ENCODE results near the gene ZNF112.

Gene ZNF112

DNA sequence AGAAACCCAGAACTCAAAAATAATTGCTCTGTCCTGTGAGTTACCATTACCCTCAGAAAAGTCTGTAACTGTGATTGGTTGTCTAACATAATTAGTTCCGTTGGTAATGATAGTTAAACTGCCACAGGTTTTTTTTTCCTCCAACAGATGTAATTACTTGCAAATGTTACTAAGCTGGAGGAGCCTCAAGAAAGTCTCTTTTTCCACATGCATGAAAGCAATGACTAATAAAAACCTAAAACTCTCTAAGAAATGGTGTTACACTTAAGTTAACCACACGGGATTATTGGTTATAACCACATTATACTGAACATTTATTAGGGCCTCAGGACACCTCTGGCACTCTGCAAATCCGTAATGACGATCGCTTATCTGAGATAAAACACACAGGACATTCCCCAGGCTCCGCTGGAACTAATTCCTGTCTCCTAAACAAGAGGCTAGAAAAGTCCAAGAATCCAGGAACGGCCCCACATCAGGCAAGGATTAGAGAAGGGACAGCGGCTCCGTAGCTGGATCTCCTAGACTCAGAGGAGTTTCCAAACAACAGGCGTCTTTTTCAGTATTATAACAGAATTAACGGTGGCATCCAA is 52.4 kb downstream of the ZNF112 start:
- TF ChIP-seq MYC (IDR thresholded peaks at IDR 0.05; ENCODE audit: low read depth, low read length), result no peak
- peak; percentile 2 for DNase-seq (ENCODE audit: low read depth)
- peak overlapping the region; percentile 83 for H3K4me3 ChIP-seq (ENCODE audit: low read depth, low read length)

DNA sequence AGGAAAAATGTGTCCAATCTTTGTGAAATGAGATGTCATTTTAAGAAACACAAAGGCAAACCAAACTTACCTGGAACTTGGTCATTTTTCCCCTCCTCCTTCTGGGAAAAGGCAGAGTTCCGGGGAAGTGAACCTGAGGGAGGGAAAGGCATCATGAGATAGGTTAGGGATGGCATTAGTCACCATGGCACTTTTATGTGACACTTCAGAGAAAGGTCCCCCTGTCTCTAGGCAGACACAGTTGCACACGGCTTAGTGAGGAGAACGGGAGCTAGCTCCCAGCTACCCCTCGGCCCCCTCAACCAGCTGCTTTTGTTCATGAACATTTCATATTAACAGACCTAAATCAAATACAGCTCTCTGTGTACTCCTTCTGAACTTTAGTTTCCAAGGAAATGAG is 53.2 kb downstream of the ZNF112 start:
- TF ChIP-seq, protein P1, sequence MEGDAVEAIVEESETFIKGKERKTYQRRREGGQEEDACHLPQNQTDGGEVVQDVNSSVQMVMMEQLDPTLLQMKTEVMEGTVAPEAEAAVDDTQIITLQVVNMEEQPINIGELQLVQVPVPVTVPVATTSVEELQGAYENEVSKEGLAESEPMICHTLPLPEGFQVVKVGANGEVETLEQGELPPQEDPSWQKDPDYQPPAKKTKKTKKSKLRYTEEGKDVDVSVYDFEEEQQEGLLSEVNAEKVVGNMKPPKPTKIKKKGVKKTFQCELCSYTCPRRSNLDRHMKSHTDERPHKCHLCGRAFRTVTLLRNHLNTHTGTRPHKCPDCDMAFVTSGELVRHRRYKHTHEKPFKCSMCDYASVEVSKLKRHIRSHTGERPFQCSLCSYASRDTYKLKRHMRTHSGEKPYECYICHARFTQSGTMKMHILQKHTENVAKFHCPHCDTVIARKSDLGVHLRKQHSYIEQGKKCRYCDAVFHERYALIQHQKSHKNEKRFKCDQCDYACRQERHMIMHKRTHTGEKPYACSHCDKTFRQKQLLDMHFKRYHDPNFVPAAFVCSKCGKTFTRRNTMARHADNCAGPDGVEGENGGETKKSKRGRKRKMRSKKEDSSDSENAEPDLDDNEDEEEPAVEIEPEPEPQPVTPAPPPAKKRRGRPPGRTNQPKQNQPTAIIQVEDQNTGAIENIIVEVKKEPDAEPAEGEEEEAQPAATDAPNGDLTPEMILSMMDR (IDR thresholded peaks at IDR 0.05; ENCODE audit: low read depth, low read length), result no peak
- TF ChIP-seq, protein P2, sequence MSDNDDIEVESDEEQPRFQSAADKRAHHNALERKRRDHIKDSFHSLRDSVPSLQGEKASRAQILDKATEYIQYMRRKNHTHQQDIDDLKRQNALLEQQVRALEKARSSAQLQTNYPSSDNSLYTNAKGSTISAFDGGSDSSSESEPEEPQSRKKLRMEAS (IDR thresholded peaks at IDR 0.05; ENCODE audit: low read depth, low read length), result no peak
- no peak for TF ChIP-seq MYC (IDR thresholded peaks at IDR 0.05; ENCODE audit: low read depth, low read length)
- TF ChIP-seq POLR2A (IDR thresholded peaks at IDR 0.05; ENCODE audit: extremely low read depth, insufficient read length), result no peak
- peak; percentile 1 for DNase-seq (ENCODE audit: low read depth)
- no peak overlapping the region for H3K4me3 ChIP-seq (ENCODE audit: low read depth, low read length)

DNA sequence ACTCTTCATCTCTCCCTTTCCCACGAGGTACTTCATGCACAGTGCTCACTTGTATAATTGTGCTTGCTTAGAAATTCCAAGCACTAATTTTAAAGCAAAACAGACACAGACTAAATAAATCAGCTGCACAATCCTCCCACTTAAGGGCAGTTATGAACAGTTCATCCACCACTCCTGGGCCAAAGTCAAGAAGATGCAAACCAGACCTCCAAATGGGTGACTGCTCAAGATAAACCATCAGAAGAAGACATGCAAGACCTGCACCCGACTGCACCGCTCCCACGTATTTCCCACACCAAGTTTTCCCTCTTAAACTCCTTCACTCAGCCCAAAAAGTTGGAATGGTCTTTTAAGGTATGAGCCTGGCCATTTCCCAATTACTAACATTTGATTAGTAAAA is 71.5 kb downstream of the ZNF112 start:
- H3K4me3 ChIP-seq (ENCODE audit: low read depth, low read length), result no peak overlapping the region
- no peak for DNase-seq (ENCODE audit: low read depth)
- TF ChIP-seq MYC (IDR thresholded peaks at IDR 0.05; ENCODE audit: low read depth, low read length) (no peak), POLR2A (IDR thresholded peaks at IDR 0.05; ENCODE audit: extremely low read depth, insufficient read length) (no peak)
- TF ChIP-seq, protein P1 (IDR thresholded peaks at IDR 0.05; ENCODE audit: low read depth, low read length), result no peak
- TF ChIP-seq, protein P2 (IDR thresholded peaks at IDR 0.05; ENCODE audit: low read depth, low read length), result no peak

DNA sequence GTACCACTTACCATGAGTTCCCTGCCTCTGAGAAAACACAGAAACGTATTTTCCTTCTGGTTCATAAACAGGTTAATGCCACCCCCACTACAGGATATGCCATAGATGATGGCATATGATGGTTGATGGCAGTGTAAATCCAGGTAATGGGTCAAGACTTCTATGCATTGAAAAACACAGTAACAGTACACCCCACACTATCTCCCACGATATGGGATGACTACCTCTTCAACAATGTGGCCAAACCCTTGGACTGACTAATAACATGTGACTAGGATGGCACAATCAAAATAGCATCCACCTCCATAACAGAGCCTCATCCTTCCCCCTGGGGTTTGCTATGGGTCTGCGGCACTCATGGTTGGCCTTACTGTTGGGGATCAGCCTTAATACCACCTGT is 73.6 kb downstream of the ZNF112 start:
- DNase-seq (ENCODE audit: low read depth), result no peak
- no peak overlapping the region for H3K4me3 ChIP-seq (ENCODE audit: low read depth, low read length)
- TF ChIP-seq, protein P2 (IDR thresholded peaks at IDR 0.05; ENCODE audit: low read depth, low read length), result no peak
- TF ChIP-seq MYC (IDR thresholded peaks at IDR 0.05; ENCODE audit: low read depth, low read length), result no peak
- no peak for TF ChIP-seq POLR2A (IDR thresholded peaks at IDR 0.05; ENCODE audit: extremely low read depth, insufficient read length)

DNA sequence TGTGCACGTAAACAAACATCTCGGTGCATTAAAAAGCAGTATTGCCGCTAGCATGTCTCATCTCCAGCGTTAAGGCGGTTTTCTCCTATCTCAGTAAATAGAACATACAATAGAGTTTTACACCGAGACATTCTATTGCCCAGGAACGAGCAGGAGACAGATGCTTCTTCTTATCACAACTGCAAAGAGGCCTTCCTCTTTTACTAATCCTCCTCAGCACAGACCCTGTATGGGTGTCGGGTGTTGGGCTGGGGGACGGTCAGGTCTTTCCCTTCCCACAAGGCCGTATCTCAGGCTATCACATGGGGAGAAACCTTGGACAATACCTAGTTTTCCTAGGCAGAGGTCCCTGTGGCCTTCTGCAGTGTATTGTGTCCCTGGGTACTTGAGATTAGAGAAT is 75.6 kb downstream of the ZNF112 start:
- no peak for DNase-seq (ENCODE audit: low read depth)
- no peak for TF ChIP-seq MYC (IDR thresholded peaks at IDR 0.05; ENCODE audit: low read depth, low read length)
- TF ChIP-seq, protein P2 (IDR thresholded peaks at IDR 0.05; ENCODE audit: low read depth, low read length), result no peak
- TF ChIP-seq, protein P1 (IDR thresholded peaks at IDR 0.05; ENCODE audit: low read depth, low read length), result no peak
- TF ChIP-seq POLR2A (IDR thresholded peaks at IDR 0.05; ENCODE audit: extremely low read depth, insufficient read length), result no peak
- H3K4me3 ChIP-seq (ENCODE audit: low read depth, low read length), result no peak overlapping the region

DNA sequence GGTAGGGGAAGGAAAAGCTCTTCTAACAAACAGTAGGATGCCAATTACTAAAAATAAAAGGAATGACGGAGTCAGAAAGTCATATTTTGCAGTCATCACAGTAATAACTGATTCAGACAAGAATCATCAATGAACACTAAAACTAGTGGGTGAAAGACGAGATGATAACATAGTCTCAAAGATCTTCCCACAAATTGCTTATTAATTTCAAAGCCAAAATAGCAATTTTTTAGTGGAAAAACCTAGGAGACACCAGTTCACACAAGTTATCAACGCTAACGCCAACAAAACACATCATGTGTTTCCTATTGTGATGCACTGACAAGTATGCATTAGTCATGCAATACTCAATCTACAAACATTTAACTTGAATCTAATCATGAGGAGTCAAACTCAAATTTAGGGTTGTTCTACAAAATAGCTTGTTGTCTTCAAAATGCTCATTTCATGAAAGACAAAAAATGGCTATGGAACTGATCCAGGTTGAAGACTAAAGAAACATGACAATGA is 78.2 kb downstream of the ZNF112 start:
- DNase-seq (ENCODE audit: low read depth), result no peak
- no peak overlapping the region for H3K4me3 ChIP-seq (ENCODE audit: low read depth, low read length)
- TF ChIP-seq, protein P2 (IDR thresholded peaks at IDR 0.05; ENCODE audit: low read depth, low read length), result no peak
- TF ChIP-seq, protein P1 (IDR thresholded peaks at IDR 0.05; ENCODE audit: low read depth, low read length), result no peak
- TF ChIP-seq MYC (IDR thresholded peaks at IDR 0.05; ENCODE audit: low read depth, low read length) (no peak), POLR2A (IDR thresholded peaks at IDR 0.05; ENCODE audit: extremely low read depth, insufficient read length) (no peak)

Data from NB4 (cell line).